ENCODE data around the gene FOXN3. TPM values are rescaled to one million over a fixed set of nuclear protein-coding genes. Genes with fewer than 3 reads are reported as not detected.

The FOXN3 gene
- total and polyA plus RNA-seq, 2 donors (not counting 3 experiments of a cell fraction or from before 2014, with no cell fraction given) = 16.9 to 41.8 TPM

DNA sequence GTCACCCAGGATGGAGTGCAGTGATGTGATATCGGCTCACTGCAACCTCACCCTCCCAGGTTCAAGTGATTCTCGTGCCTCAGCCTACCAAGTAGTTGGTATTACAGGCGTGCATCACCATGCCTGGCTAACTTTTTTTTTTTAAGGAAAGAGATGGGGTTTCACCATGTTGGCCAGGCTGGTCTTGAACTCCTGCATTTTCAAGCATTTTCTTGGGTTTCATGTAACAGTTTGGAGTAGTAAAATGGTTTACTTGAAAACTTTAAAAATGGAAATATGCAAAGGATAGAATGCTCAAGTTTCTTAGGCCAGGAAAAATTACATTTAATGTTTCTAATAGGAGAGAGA lies 63.3 kb downstream of the FOXN3 start:
- no peaks in the 10 kb centered on the region for H3K27me3 ChIP-seq (ENCODE audit: control insufficient read depth in 2 of 2, insufficient read depth in 2 of 2, low read length in 2 of 2)
- no TSS peak for BruUV-seq (replicated peaks)
- no peak overlapping the region for H3K4me3 ChIP-seq (replicated peaks in 1 of 3; ENCODE audit: insufficient read depth in 1 of 3, low read depth in 1 of 3, low read length in 3 of 3)
- TF ChIP-seq FOS (IDR thresholded peaks at IDR 0.05; ENCODE audit: borderline replicate concordance, insufficient read depth, low read length) (no peak), POLR2A (IDR thresholded peaks at IDR 0.05; ENCODE audit: low read depth, low read length) (no peak), EZH2 (IDR thresholded peaks at IDR 0.05; ENCODE audit: borderline replicate concordance, low read depth, low read length, severe bottlenecking) (no peak), MYC (IDR thresholded peaks at IDR 0.05; ENCODE audit: low read depth, low read length) (no peak), POLR2AphosphoS5 (IDR thresholded peaks at IDR 0.05; ENCODE audit: insufficient read depth, low read depth, low read length) (no peak), GATA2 (IDR thresholded peaks at IDR 0.05; ENCODE audit: insufficient read depth, insufficient read length, low read depth, low read length) (no peak)
- TF ChIP-seq, protein P1, sequence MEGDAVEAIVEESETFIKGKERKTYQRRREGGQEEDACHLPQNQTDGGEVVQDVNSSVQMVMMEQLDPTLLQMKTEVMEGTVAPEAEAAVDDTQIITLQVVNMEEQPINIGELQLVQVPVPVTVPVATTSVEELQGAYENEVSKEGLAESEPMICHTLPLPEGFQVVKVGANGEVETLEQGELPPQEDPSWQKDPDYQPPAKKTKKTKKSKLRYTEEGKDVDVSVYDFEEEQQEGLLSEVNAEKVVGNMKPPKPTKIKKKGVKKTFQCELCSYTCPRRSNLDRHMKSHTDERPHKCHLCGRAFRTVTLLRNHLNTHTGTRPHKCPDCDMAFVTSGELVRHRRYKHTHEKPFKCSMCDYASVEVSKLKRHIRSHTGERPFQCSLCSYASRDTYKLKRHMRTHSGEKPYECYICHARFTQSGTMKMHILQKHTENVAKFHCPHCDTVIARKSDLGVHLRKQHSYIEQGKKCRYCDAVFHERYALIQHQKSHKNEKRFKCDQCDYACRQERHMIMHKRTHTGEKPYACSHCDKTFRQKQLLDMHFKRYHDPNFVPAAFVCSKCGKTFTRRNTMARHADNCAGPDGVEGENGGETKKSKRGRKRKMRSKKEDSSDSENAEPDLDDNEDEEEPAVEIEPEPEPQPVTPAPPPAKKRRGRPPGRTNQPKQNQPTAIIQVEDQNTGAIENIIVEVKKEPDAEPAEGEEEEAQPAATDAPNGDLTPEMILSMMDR (IDR thresholded peaks at IDR 0.05; ENCODE audit: extremely low read depth in 1 of 2, insufficient read depth in 1 of 2, low read depth in 1 of 2, low read length in 2 of 2) = no peak
- DNase-seq (ENCODE audit: low read depth, low spot score) = no peak
- ChIA-PET POLR2A (no interaction called here), CTCF (interaction anchor here (1.4 kb wide), 1 partner anchor 10 kb away, joined by 4 read pairs; no protein-coding TSS in a partner anchor)
- no peak overlapping the region for H3K9ac ChIP-seq (replicated peaks; ENCODE audit: extremely low read depth, insufficient read depth, low read length)
- H3K79me2 ChIP-seq (ENCODE audit: control insufficient read depth, insufficient read depth, low read length) = no peaks in the 10 kb centered on the region
- intact Hi-C loops (cut with micrococcal nuclease) (loop anchor here (5.0 kb wide), 1 partner anchor 64 kb away; the partner anchor contains the start of gene FOXN3), dilution Hi-C loops (cut with MboI; ENCODE audit: extremely low pct_ligation_motif_present, low sequenced_read_pairs) (no loop called here)
- FAIRE-seq = no peak
- no peaks in the 10 kb centered on the region for H3K9me3 ChIP-seq (replicated peaks; ENCODE audit: control insufficient read depth, insufficient read depth, low read length)
- no peak overlapping the region for H3K4me2 ChIP-seq (ENCODE audit: insufficient read depth, low read length)
- H3K4me1 ChIP-seq (ENCODE audit: control insufficient read depth, extremely low read depth, insufficient read depth, low read length) = peaks cover 14% of the 10 kb centered on the region
- no peak overlapping the region for H2AFZ ChIP-seq (ENCODE audit: low read depth, low read length)
- H3K9me1 ChIP-seq (replicated peaks; ENCODE audit: control insufficient read depth, extremely low read depth, insufficient read depth, low read length) = no peaks in the 10 kb centered on the region
- peaks cover 0 to 6% of the 10 kb centered on the region in 2 experiments for H3K36me3 ChIP-seq (ENCODE audit: control insufficient read depth in 2 of 2, extremely low read depth in 1 of 2, insufficient read depth in 2 of 2, low read length in 2 of 2)
- no peaks in the 10 kb centered on the region for H4K20me1 ChIP-seq (replicated peaks; ENCODE audit: control insufficient read depth, extremely low read depth, insufficient read depth, low read length)
- H3K27ac ChIP-seq (ENCODE audit: insufficient read depth, low read depth, low read length) = no peak overlapping the region
